C4-2B (cell line): Measurements from ENCODE around the gene SNCAIP.
A peak's percentile ranks its signal among the peaks of the same experiment; 100 is the strongest.

Experiments
- H3K27ac ChIP-seq: fragments of 450-650 bp; 2 replicates; pipeline ENCODE4 v1.5.1; 2017
- CTCF ChIP-seq: fragments of 450-650 bp; conservative IDR thresholded peaks from 2 replicates; pipeline ENCODE4 v1.5.1; 2017; ENCODE audit warnings: mild to moderate bottlenecking
- ZFX ChIP-seq: fragments of 450-650 bp; IDR thresholded peaks from 2 replicates; pipeline ENCODE4 v1.6.1; 2017

The SNCAIP gene

GRCh38 chr5:122406181-122406580, 94.1 kb downstream of the SNCAIP start:
- TF ChIP-seq ZFX (no peak), CTCF (no peak)
- no peak overlapping the region for H3K27ac ChIP-seq

- TF ChIP-seq CTCF (no peak), ZFX (no peak)
Observed at GRCh38 chr5:122408592-122409224, 96.7 kb downstream of the SNCAIP start.

DNA sequence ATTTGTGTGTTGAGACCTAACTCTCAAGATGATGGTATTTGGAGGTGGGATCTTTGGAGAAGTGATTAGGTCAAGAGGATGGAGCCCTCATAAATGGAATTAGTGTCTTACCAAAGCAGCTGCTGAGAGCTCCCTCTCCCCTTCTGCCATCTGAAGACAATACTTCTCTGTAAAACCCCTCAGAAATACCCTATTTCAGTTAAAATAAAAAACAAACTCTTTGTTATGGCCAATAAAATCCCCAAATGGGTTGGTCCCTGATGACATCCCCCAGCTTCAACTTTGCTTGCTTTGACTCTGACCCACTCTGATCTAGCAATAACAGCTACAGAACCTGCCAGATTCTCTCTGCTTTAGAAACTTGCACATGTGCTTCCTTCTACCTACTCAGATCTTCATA, 100.9 kb downstream of the SNCAIP start:
- no peak for TF ChIP-seq CTCF
- no peak overlapping the region for H3K27ac ChIP-seq

More at GRCh38 chr5:122408592-122409224, 96.7 kb downstream of the SNCAIP start:
- H3K27ac ChIP-seq = no peak overlapping the region

- no peak overlapping the region for H3K27ac ChIP-seq
- TF ChIP-seq CTCF (no peak), ZFX (no peak)
Observed at GRCh38 chr5:122413722-122414121, 101.7 kb downstream of the SNCAIP start.

- no peak overlapping the region for H3K27ac ChIP-seq
- TF ChIP-seq CTCF (peak; percentile 85), ZFX (no peak)
Observed at GRCh38 chr5:122415030-122415800, 103.2 kb downstream of the SNCAIP start.

GRCh38 chr5:122415801-122416120, 103.7 kb downstream of the SNCAIP start:
- H3K27ac ChIP-seq = no peak overlapping the region
- TF ChIP-seq ZFX = no peak
- TF ChIP-seq CTCF = peak; percentile 57

- no peak for TF ChIP-seq CTCF
- TF ChIP-seq ZFX = no peak
- H3K27ac ChIP-seq = no peak overlapping the region
Observed at GRCh38 chr5:122419142-122419894, 107.3 kb downstream of the SNCAIP start.
